Upper lobe of left lung (tissue), 6 donors: ENCODE measurements around the gene CLCN2. TPM values are rescaled to one million over a fixed set of nuclear protein-coding genes. Genes with fewer than 3 reads are reported as not detected.
"Not testable (repeated sequence)": the region's sequence is repeated elsewhere in the genome, so short reads cannot be mapped to it uniquely, and the experiment has no call there.

Source experiments
- ATAC-seq, 2 donors: fragments of 200-7000 bp; cut with Tn5 transposase; one replicate each; pipeline ENCODE4 v1.9.1; 2022; ENCODE audit warnings: mild to moderate bottlenecking in 2 of 2, moderate library complexity in 2 of 2; ENCODE audit not compliant: low FRiP score in 2 of 2
- DNase-seq, 2 donors: peaks; one replicate each; pipeline ENCODE4 v3.0.0-alpha.2; 2019 to 2020
- H3K27ac ChIP-seq, 4 donors: fragments of 200-600 bp; sonication (generic); one replicate each; pipeline ENCODE4 v1.5.1; 2016 to 2019
- H3K27me3 ChIP-seq, 4 donors: fragments of 200-600 bp; sonication (generic); one replicate each; pipeline ENCODE4 v1.5.1; 2017 to 2019
- H3K36me3 ChIP-seq, 4 donors: fragments of 200-600 bp; sonication (generic); one replicate each; pipeline ENCODE4 v1.5.1; 2016 to 2019
- H3K4me1 ChIP-seq, 4 donors: fragments of 200-600 bp; sonication (generic); one replicate each; pipeline ENCODE4 v1.5.1; 2018 to 2019
- H3K4me3 ChIP-seq, 4 donors: fragments of 200-600 bp; sonication (generic); one replicate each; pipeline ENCODE4 v1.5.1; 2017 to 2019; ENCODE audit warnings: mild to moderate bottlenecking in 2 of 4, moderate library complexity in 1 of 4
- H3K9me3 ChIP-seq, 4 donors: fragments of 200-600 bp; sonication (generic); one replicate each; pipeline ENCODE4 v1.5.1; 2018 to 2019
- CTCF ChIP-seq, 6 experiments: fragments of 450-650 bp in 4 of 6; fragments of 200-600 bp in 2 of 6; sonication (generic) in 2 of 6; IDR thresholded peaks; one replicate each; pipeline ENCODE4 v1.5.1; 2016 to 2019; ENCODE audit warnings: antibody characterized with exemption in 6 of 6
- EP300 ChIP-seq, 4 donors: sonication (generic); formaldehyde crosslinking; IDR thresholded peaks; one replicate each; pipeline ENCODE4 v1.5.1; 2017; ENCODE audit warnings: antibody characterized with exemption in 4 of 4, control low read depth in 2 of 4
- POLR2A ChIP-seq, 4 donors: fragments of 450-650 bp; IDR thresholded peaks; one replicate each; pipeline ENCODE4 v1.5.1; 2016 to 2017; ENCODE audit warnings: antibody characterized with exemption in 4 of 4, mild to moderate bottlenecking in 2 of 4
- POLR2AphosphoS5 ChIP-seq, 2 donors: sonication (generic); formaldehyde crosslinking; IDR thresholded peaks; one replicate each; pipeline ENCODE4 v1.5.1; 2017; ENCODE audit warnings: antibody characterized with exemption in 2 of 2
- WGBS, 2 donors: methylation state at CpG; one replicate each; pipeline ENCODE4 v1.1.5; 2017 to 2018; 5-methylcytosine and 5-hydroxymethylcytosine counted together
- total RNA-seq, 6 donors: library from RNA; depleted of rRNA in 4 of 6; stranded (reverse); fragments of >200 nt in 4 of 6; gene quantifications; one replicate each; pipeline versions ENCODE4 v1.1.0 to v1.2.1, GENCODE V29; 2016 to 2021
- donor health status: DM: no; HTN: no; CAD: no; lungs with moderate emphysema.
- donor health status: DM: no; HTN: yes; CAD: no; lungs with severe emphysema.

Gene CLCN2
- total RNA-seq, 6 donors from 2014 or later, result 3.0 to 14.7 (median 5.3) TPM

- Histone ChIP-seq H3K36me3 (peaks cover 0 to 34% (median 22%) of the 10 kb centered on the region in 4 donors), H3K9me3 (no peaks in the 10 kb centered on the region), H3K27ac (no peak overlapping the region), H3K27me3 (no peaks in the 10 kb centered on the region), H3K4me1 (peaks cover 14 to 29% (median 22%) of the 10 kb centered on the region in 4 donors), H3K4me3 (no peak overlapping the region)
- no peak for TF ChIP-seq CTCF (IDR thresholded peaks at IDR 0.05)
- no peak for TF ChIP-seq POLR2A (IDR thresholded peaks at IDR 0.05)
- TF ChIP-seq POLR2AphosphoS5 (IDR thresholded peaks at IDR 0.05), result no peak
- TF ChIP-seq EP300 (IDR thresholded peaks at IDR 0.05), result no peak
- 70 to 91% methylated on average over 5 of the region's 5 CpGs for WGBS, 2 donors
- no peak for DNase-seq
- ATAC-seq, result no peak
Measured at GRCh38 chr3:184343200-184343876, 18.1 kb downstream of the CLCN2 start.

GRCh38 chr3:184341925-184342324 is 19.5 kb downstream of the CLCN2 start:
- Histone ChIP-seq H3K4me3 (no peak overlapping the region), H3K4me1 (peaks cover 27 to 42% (median 37%) of the 10 kb centered on the region in 4 donors), H3K36me3 (peaks cover 0 to 34% (median 22%) of the 10 kb centered on the region in 4 donors), H3K27ac (peak overlapping the region in 1 of 4 donors; percentile 30), H3K9me3 (no peaks in the 10 kb centered on the region), H3K27me3 (no peaks in the 10 kb centered on the region)
- DNase-seq (peak in 1 of 2 donors; percentile 94), ATAC-seq (peak in 1 of 2 donors; percentile 66)
- 76 to 90% methylated on average over 7 of the region's 7 CpGs for WGBS, 2 donors
- TF ChIP-seq EP300 (IDR thresholded peaks at IDR 0.05) (no peak), POLR2AphosphoS5 (IDR thresholded peaks at IDR 0.05) (no peak), CTCF (IDR thresholded peaks at IDR 0.05) (no peak), POLR2A (IDR thresholded peaks at IDR 0.05) (no peak)

- not testable (repeated sequence) for H3K9me3 ChIP-seq, DNase-seq, H3K27ac ChIP-seq, H3K4me3 ChIP-seq, H3K27me3 ChIP-seq, ATAC-seq
- WGBS, 2 donors, result 91% methylated on average over 19 of the region's 19 CpGs
- H3K36me3 ChIP-seq, result peaks cover 3 to 36% (median 21%) of the 10 kb centered on the region in 4 donors
- H3K4me1 ChIP-seq, result peaks cover 33 to 47% (median 39%) of the 10 kb centered on the region in 4 donors
Measured at GRCh38 chr3:184339451-184340135, 21.8 kb downstream of the CLCN2 start.

- Histone ChIP-seq H3K27me3 (no peaks in the 10 kb centered on the region), H3K4me3 (peak overlapping the region in 3 of 4 donors; percentile 1 to 22 (median 11)), H3K4me1 (peaks cover 33 to 52% (median 39%) of the 10 kb centered on the region in 4 donors), H3K9me3 (no peaks in the 10 kb centered on the region), H3K36me3 (peaks cover 6 to 38% (median 22%) of the 10 kb centered on the region in 4 donors), H3K27ac (peak overlapping the region; percentile 18 to 97 (median 67))
- ATAC-seq (no peak), DNase-seq (no peak)
- TF ChIP-seq EP300 (IDR thresholded peaks at IDR 0.05) (no peak), POLR2A (IDR thresholded peaks at IDR 0.05) (no peak), POLR2AphosphoS5 (IDR thresholded peaks at IDR 0.05) (no peak), CTCF (IDR thresholded peaks at IDR 0.05) (no peak)
- WGBS, 2 donors, result 68 to 77% methylated on average over 8 of the region's 8 CpGs
Measured at GRCh38 chr3:184339001-184339400, 22.4 kb downstream of the CLCN2 start.

GRCh38 chr3:184338511-184338945 is 22.9 kb downstream of the CLCN2 start:
- H3K4me3 ChIP-seq, result peak overlapping the region in 3 of 4 donors; percentile 1 to 22 (median 11)
- ATAC-seq, result peak in 1 of 2 donors; percentile 36

More at GRCh38 chr3:184338511-184338945, 22.9 kb downstream of the CLCN2 start:
- no peaks in the 10 kb centered on the region for H3K9me3 ChIP-seq
- TF ChIP-seq POLR2AphosphoS5 (IDR thresholded peaks at IDR 0.05) (no peak), CTCF (IDR thresholded peaks at IDR 0.05) (peak in 3 of 6 experiments; percentile 8 to 34 (median 20))
- peak overlapping the region; percentile 38 to 97 (median 94) for H3K27ac ChIP-seq
- no peaks in the 10 kb centered on the region for H3K27me3 ChIP-seq
- DNase-seq, result peak in 1 of 2 donors; percentile 91
- peaks cover 33 to 52% (median 39%) of the 10 kb centered on the region in 4 donors for H3K4me1 ChIP-seq
- 51 to 76% methylated on average over 5 to 31 of the region's 37 CpGs for WGBS, 2 donors
- H3K36me3 ChIP-seq, result peaks cover 6 to 40% (median 24%) of the 10 kb centered on the region in 4 donors
